Activated naive CD8-positive, alpha-beta T cell treated with anti-CD3 and anti-CD28 coated beads, Interleukin-2, amount 50 U/mL, for 24 hours (primary cell): ENCODE measurements around the gene CMBL.
"Not testable (repeated sequence)": the region's sequence is repeated elsewhere in the genome, so short reads cannot be mapped to it uniquely, and the experiment has no call there.

Experiments
- ATAC-seq: fragments of 150-1000 bp; cut with Tn5 transposase; one replicate; pipeline ENCODE4 v1.10.0; 2021
- DNase-seq: peaks from one replicate; pipeline ENCODE4 v3.0.0; 2021
- H3K27ac Mint-ChIP-seq: one replicate; pipeline ENCODE4 v1.8.0; 2021; ENCODE audit warnings: mild to moderate bottlenecking, mixed read lengths
- H3K27me3 Mint-ChIP-seq: one replicate; pipeline ENCODE4 v1.8.0; 2021; ENCODE audit warnings: mixed read lengths
- H3K36me3 Mint-ChIP-seq: one replicate; pipeline ENCODE4 v1.8.0; 2021; ENCODE audit warnings: low read depth, mixed read lengths
- H3K4me1 Mint-ChIP-seq: one replicate; pipeline ENCODE4 v1.8.0; 2021; ENCODE audit warnings: mixed read lengths
- H3K4me3 Mint-ChIP-seq: one replicate; pipeline ENCODE4 v1.8.0; 2021; ENCODE audit warnings: mild to moderate bottlenecking, moderate library complexity, mixed read lengths
- H3K9me3 Mint-ChIP-seq: one replicate; pipeline ENCODE4 v1.8.0; 2021; ENCODE audit warnings: mixed read lengths

CMBL gene

GRCh38 chr5:10307206-10308148, at the start of gene CMBL:
Gene CMBL, minus strand, starts transcription at chr5:10307902. Its CDS starts 17,140 bp downstream, at chr5:10290762.
- ATAC-seq (peak; percentile 66), DNase-seq (peak; percentile 40)
- H3K27ac Mint-ChIP-seq, result no peak within 1 kb of the TSS
- no peaks in the 10 kb centered on the region for H3K9me3 Mint-ChIP-seq
- H3K4me3 Mint-ChIP-seq, result peak within 1 kb of the TSS; percentile 76
- H3K4me1 Mint-ChIP-seq, result peaks cover 10% of the 10 kb centered on the region
- no peaks in the 10 kb centered on the region for H3K36me3 Mint-ChIP-seq
- peaks cover 28% of the 10 kb centered on the region for H3K27me3 Mint-ChIP-seq

- ATAC-seq (peak; percentile 47), DNase-seq (no peak)
- Mint-ChIP-seq H3K27me3 (no peaks in the 10 kb centered on the region), H3K36me3 (peaks cover 10% of the 10 kb centered on the region), H3K27ac (peak overlapping the region; percentile 97), H3K9me3 (no peaks in the 10 kb centered on the region), H3K4me1 (peaks cover 55% of the 10 kb centered on the region), H3K4me3 (peak overlapping the region; percentile 98)
Measured at GRCh38 chr5:10355071-10355889, 47.6 kb upstream of the CMBL start.

DNA sequence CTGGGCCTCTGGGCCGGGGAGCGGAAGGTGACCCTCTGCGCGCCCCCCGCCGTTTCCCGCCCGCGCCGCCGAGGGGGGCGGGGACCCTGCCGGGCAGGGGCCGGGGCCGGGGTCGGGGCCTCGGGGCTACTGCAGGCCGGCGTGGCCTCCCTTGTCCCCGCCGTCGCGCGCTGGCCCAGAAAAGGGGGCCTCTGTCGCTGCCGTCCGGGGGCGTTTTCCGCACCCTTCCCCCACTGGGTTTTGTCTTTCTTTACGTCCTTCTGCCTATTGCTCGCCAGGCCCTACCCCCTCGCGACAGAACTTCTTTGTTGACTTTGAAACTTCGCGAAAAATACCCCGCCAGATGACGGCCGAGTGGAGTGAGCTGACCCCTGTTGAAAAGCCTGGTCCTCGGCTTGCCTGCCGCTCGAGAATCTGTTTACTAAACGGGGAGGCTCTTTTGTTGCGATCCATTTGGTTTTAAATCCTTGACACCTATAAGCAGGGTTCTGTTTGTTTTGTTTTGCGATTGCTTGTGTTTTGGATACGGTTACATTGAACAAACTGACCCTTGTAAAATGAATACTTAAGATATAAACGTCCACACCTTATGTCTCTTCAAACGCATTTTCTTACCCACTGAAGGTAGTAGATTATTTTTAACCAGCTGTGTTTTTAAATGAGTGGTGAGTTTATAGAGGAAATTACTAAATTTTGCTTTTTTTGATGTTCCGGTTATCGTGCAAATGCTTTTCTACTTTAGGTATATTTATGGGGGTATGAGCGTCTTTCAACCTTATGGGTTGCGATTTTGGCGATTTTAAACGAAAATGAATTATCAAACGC, 46.6 kb upstream of the CMBL start:
- Mint-ChIP-seq H3K9me3 (no peaks in the 10 kb centered on the region), H3K27ac (peak overlapping the region; percentile 97), H3K4me1 (peaks cover 53% of the 10 kb centered on the region), H3K27me3 (no peaks in the 10 kb centered on the region), H3K4me3 (peak overlapping the region; percentile 98), H3K36me3 (peaks cover 10% of the 10 kb centered on the region)
- DNase-seq (peak; percentile 59), ATAC-seq (no peak)

DNA sequence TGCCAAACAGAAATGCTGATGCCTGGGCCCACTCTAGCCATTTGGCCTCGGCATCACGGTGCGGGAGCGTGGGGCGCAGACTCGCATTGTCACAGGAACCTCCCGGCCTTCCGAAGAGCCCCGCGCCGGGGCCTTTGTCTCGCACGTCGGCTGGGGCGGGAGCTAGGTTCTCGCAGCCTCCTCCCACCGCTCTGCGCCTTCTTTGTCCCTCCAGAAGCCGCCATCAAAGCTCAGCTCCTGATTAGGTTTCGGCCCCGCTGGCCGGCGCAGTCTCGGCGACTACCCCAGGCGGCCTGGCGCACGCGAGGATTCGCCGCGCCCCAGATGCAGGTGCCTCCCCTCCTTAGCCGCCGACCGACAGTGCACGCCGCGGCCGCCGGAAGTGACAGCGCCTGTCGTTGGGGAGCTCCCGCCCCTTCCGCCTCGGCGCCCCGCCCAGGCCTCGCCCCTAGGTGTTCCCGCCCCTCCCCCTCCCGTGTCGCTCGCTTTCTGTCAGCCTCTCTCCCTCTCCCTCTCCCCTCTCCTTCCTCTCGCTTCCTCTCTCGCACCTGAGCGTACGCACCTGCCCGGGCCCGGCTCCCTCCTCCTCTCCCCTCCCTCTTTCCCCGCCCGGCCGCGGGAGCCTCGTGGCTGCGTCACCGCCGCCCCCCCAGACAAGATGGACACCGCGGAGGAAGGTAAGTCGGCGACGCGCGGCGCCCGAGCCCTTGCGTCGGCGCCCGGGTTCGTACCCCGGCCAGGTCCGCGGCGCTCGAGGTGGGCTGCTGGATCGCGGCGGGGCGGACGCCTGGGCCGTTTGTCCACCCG, 45.7 kb upstream of the CMBL start, which contains the start of gene MARCHF6:
TSS of gene MARCHF6 (plus strand) at position 455 of the 807 bp plus-strand sequence. CDS start at position 659, 204 bp downstream.
- Mint-ChIP-seq H3K27ac (peak within 1 kb of the TSS; percentile 97), H3K4me1 (peaks cover 48% of the 10 kb centered on the region), H3K36me3 (peaks cover 10% of the 10 kb centered on the region), H3K4me3 (peak within 1 kb of the TSS; percentile 98), H3K9me3 (no peaks in the 10 kb centered on the region), H3K27me3 (no peaks in the 10 kb centered on the region)
- ATAC-seq (peak; percentile 83), DNase-seq (peak; percentile 97)

DNA sequence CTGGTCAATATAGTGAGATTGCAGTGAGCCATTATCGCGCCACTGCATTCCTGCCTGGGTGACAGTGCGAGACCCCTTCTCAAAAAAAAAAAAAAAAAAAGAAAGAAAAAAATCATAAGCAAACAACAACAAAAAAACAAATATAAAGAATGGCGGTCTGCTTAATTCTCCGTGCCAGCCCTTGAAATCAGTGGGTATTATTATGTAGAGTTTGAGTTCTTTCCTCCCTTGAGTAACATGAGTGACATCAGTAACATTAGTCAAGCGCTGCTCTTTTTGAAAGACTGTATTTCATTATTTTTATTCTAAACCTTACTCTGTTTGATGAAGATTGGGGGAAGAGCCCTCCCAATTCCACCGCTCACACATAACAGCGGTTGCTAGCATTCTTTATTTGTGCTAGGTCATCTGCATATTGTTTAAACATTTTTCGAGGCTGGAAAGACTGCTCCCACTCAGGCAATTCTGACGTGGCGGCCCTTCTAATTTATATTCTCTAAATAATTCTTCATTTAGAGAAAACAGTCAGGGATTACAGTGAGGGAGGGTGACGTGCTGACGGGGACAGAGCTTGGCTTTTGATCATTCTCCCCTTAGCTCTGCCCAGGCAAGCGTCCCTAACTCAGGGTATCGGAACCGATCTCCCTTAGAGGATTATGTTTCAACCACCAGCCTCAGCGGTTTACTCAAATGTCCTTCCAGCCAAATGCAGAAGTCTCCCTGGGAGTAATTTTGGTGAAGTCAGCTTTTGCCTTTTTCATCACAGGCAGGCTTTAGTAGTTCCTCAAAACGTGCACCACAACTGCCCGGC, 44.9 kb upstream of the CMBL start:
- Mint-ChIP-seq H3K9me3 (no peaks in the 10 kb centered on the region), H3K4me3 (peak overlapping the region; percentile 90), H3K27me3 (no peaks in the 10 kb centered on the region), H3K4me1 (peaks cover 42% of the 10 kb centered on the region), H3K36me3 (peaks cover 8% of the 10 kb centered on the region), H3K27ac (peak overlapping the region; percentile 97)
- peak; percentile 27 for ATAC-seq
- DNase-seq, result peak; percentile 35

GRCh38 chr5:10351919-10352318, 44.2 kb upstream of the CMBL start:
- peak overlapping the region; percentile 90 for H3K4me3 Mint-ChIP-seq
- peaks cover 8% of the 10 kb centered on the region for H3K36me3 Mint-ChIP-seq
- no peaks in the 10 kb centered on the region for H3K27me3 Mint-ChIP-seq
- H3K27ac Mint-ChIP-seq, result peak overlapping the region; percentile 97
- ATAC-seq (no peak), DNase-seq (no peak)
- H3K4me1 Mint-ChIP-seq, result peaks cover 35% of the 10 kb centered on the region
- no peaks in the 10 kb centered on the region for H3K9me3 Mint-ChIP-seq

DNA sequence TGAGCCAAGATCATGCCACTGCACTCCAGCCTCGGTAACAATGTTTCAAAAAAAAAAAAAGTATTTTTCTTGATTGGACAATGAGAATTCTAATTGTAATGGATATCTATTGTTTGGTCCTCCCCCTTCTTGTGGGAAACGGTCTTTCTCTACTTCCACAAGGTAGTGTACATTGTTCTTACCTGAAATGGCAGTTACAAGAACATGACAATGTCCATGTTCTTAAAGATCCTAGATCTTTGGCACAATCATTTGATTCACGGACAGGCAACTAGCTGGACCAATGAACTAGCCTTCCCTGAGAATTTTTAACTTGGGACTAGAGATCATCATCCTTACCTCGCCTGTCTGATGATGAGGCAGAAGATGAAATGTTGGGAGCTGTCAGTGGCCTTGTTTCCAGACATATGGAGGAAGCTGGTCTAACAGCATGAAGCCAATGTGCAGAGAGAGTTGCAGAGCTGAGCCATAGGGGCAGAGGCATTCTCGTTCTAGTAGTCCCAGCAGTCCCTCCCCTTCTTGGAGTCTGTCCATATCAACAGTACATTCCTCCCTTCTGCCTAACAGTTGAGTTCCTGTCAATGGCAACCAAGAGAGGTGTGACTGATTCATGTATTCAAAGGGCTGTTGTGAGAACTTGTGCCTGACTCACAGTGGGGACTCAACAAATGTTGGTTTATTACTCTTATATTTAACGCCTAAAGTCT, 43.6 kb upstream of the CMBL start:
- H3K27me3 Mint-ChIP-seq, result no peaks in the 10 kb centered on the region
- peaks cover 29% of the 10 kb centered on the region for H3K4me1 Mint-ChIP-seq
- no peaks in the 10 kb centered on the region for H3K9me3 Mint-ChIP-seq
- H3K27ac Mint-ChIP-seq, result no peak overlapping the region
- no peak overlapping the region for H3K4me3 Mint-ChIP-seq
- ATAC-seq, result no peak
- DNase-seq, result no peak
- H3K36me3 Mint-ChIP-seq, result peaks cover 8% of the 10 kb centered on the region

DNA sequence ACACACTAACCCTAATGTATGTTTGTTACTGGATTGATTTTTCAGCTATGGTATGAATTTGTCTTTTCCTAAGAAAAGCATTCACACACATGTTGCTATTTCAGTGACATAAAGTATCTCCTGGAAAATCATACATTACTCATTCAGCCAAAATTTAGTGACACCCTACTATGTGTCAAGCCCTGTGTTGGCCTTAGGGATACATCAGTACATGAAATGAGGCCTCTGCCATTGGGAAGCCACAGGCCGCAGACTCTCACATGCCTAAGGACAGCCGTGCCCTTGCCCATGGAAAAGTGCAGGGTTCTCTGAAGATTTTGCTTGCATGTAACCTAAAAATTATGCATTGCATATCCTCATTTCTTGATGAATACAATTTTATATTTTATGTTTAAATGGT, 40.6 kb upstream of the CMBL start:
- Mint-ChIP-seq H3K4me3 (no peak overlapping the region), H3K27me3 (no peaks in the 10 kb centered on the region), H3K27ac (no peak overlapping the region), H3K4me1 (peaks cover 18% of the 10 kb centered on the region), H3K9me3 (no peaks in the 10 kb centered on the region), H3K36me3 (no peaks in the 10 kb centered on the region)
- ATAC-seq (no peak), DNase-seq (no peak)

DNA sequence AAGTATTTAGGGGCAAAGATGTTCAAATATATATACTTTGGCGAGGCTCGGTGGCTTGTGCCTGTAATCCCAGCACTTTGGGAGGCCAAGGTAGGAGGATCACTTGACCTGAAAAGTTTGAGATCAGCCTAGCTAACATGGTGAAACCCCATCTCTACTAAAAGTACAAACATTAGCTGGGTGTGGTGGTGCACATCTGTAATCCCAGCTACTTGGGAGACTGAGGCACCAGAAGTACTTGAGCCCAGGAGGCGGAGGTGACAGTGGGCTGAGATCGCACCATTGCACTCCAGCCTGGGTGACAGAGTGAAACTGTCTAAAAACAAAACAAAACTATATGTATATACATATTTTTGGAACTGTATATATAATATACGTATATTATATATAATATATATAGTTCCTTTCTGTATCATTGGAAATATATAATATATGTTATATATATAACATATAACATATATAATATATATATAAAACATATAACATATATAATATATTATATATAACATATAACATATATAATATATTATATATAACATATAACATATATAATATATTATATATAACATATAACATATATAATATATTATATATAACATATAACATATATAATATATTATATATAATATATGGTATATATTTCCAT, 36.9 kb upstream of the CMBL start:
- not testable (repeated sequence) for ATAC-seq, H3K9me3 Mint-ChIP-seq

GRCh38 chr5:10343486-10343885, 35.8 kb upstream of the CMBL start:
- no peak for ATAC-seq
- no peaks in the 10 kb centered on the region for H3K9me3 Mint-ChIP-seq
- H3K4me1 Mint-ChIP-seq, result no peaks in the 10 kb centered on the region
- H3K27ac Mint-ChIP-seq, result no peak overlapping the region
- H3K4me3 Mint-ChIP-seq, result no peak overlapping the region
- H3K27me3 Mint-ChIP-seq, result no peaks in the 10 kb centered on the region
- H3K36me3 Mint-ChIP-seq, result no peaks in the 10 kb centered on the region
- DNase-seq, result no peak

More for the DNA sequence above, 36.9 kb upstream of the CMBL start:
- not testable (repeated sequence) for H3K36me3 Mint-ChIP-seq, H3K4me3 Mint-ChIP-seq, H3K27me3 Mint-ChIP-seq, H3K4me1 Mint-ChIP-seq, H3K27ac Mint-ChIP-seq, DNase-seq

GRCh38 chr5:10339958-10340357, 32.3 kb upstream of the CMBL start:
- Mint-ChIP-seq H3K27ac (no peak overlapping the region), H3K27me3 (peaks cover 5% of the 10 kb centered on the region), H3K9me3 (no peaks in the 10 kb centered on the region), H3K36me3 (no peaks in the 10 kb centered on the region), H3K4me3 (no peak overlapping the region), H3K4me1 (no peaks in the 10 kb centered on the region)
- ATAC-seq, result no peak
- DNase-seq, result no peak
